Measurements from ENCODE around the gene SSU72. TPM values are rescaled to one million over a fixed set of nuclear protein-coding genes. Genes with fewer than 3 reads are reported as not detected.

SSU72 gene
- total and polyA plus RNA-seq, 4 donors: 35.4 to 57.4 (median 44.3) TPM

DNA sequence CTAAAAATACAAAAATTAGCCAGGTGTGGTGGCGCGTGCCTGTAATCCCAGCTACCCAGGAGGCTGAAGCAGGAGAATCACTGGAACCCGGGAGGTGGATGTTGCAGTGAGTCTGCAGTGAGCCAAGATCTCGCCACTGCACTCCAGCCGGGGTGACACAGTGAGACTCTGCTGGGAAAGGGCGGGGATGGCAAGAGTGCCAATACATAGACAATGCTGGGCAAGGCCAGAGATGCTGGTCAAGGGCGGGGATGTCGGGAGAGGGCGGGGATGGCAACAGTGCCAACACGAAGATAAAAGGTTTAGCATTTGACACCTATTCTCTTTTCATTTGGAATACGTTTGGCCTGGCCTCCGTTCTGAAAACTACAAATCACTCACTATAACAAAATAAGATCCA lies 11.0 kb downstream of the SSU72 start:
- WGBS: 94% methylated on average over 12 of the region's 12 CpGs

DNA sequence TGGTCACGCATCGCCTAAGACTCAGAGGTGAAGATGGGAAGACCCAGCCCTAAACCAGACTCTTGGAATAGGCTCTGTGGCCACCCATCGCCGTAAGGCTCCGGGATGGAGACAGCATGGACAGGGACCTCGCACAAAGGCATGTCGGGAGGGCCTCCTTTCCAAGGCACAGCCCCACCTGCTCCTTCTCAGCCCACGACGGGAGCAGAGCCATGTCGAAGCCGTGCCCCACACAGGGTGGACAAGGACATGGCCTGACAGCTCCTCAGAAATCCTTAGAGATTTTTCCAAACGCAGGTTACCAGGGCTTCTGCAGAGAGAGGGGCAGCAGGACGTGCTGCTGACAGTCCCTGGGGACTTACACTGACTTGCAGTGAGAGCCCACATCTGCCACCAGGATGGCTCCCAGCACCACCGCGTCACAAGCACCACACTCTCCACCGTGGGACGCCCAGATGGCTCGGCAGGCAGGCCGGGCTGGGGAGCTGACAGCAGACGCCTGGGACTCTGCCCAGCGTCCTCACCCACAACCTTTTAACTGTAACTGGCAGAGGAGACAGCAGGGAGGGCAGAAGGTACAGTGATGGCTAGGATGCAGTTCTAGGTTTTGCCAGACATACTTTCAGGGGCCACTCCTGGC lies 12.0 kb downstream of the SSU72 start:
- no peak for DNase-seq (ENCODE audit: low spot score)
- no peak overlapping the region for H3K9ac ChIP-seq (ENCODE audit: low read depth in 1 of 2, low read length in 2 of 2)
- WGBS: 95% methylated on average over 21 of the region's 21 CpGs
- peaks cover 6 to 17% (median 12%) of the 10 kb centered on the region in 4 donors for H3K4me1 ChIP-seq (ENCODE audit: control insufficient read depth in 4 of 4, insufficient read depth in 4 of 4, low read length in 3 of 4)
- H3K27me3 ChIP-seq (ENCODE audit: control insufficient read depth in 4 of 4, insufficient read depth in 4 of 4, low read length in 3 of 4): no peaks in the 10 kb centered on the region
- H3K27ac ChIP-seq (ENCODE audit: low read depth in 1 of 2, low read length in 2 of 2): no peak overlapping the region
- peaks cover 20 to 29% (median 24%) of the 10 kb centered on the region in 4 donors for H3K36me3 ChIP-seq (ENCODE audit: control insufficient read depth in 4 of 4, insufficient read depth in 3 of 4, low read depth in 1 of 4, low read length in 3 of 4)
- no peak overlapping the region for H3K4me3 ChIP-seq (ENCODE audit: low read depth in 1 of 3, low read length in 3 of 3)
- H3K9me3 ChIP-seq (ENCODE audit: control insufficient read depth in 4 of 4, low read length in 3 of 4): no peaks in the 10 kb centered on the region
- TF ChIP-seq RXRA (IDR thresholded peaks at IDR 0.05) (no peak), JUND (IDR thresholded peaks at IDR 0.05) (no peak), FOXA2 (IDR thresholded peaks at IDR 0.05) (no peak), YY1 (IDR thresholded peaks at IDR 0.05) (no peak), FOXA1 (IDR thresholded peaks at IDR 0.05) (no peak), GABPA (IDR thresholded peaks at IDR 0.05 in 1 of 2, conservative IDR thresholded peaks at IDR 0.05 in 1 of 2) (no peak), SP1 (IDR thresholded peaks at IDR 0.05) (no peak), EGR1 (IDR thresholded peaks at IDR 0.05; ENCODE audit: low read depth in 2 of 2) (no peak), HNF4G (IDR thresholded peaks at IDR 0.05) (no peak), HNF4A (conservative IDR thresholded peaks at IDR 0.05) (no peak)
- TF ChIP-seq, protein P1, sequence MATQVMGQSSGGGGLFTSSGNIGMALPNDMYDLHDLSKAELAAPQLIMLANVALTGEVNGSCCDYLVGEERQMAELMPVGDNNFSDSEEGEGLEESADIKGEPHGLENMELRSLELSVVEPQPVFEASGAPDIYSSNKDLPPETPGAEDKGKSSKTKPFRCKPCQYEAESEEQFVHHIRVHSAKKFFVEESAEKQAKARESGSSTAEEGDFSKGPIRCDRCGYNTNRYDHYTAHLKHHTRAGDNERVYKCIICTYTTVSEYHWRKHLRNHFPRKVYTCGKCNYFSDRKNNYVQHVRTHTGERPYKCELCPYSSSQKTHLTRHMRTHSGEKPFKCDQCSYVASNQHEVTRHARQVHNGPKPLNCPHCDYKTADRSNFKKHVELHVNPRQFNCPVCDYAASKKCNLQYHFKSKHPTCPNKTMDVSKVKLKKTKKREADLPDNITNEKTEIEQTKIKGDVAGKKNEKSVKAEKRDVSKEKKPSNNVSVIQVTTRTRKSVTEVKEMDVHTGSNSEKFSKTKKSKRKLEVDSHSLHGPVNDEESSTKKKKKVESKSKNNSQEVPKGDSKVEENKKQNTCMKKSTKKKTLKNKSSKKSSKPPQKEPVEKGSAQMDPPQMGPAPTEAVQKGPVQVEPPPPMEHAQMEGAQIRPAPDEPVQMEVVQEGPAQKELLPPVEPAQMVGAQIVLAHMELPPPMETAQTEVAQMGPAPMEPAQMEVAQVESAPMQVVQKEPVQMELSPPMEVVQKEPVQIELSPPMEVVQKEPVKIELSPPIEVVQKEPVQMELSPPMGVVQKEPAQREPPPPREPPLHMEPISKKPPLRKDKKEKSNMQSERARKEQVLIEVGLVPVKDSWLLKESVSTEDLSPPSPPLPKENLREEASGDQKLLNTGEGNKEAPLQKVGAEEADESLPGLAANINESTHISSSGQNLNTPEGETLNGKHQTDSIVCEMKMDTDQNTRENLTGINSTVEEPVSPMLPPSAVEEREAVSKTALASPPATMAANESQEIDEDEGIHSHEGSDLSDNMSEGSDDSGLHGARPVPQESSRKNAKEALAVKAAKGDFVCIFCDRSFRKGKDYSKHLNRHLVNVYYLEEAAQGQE (IDR thresholded peaks at IDR 0.05): no peak
- TF ChIP-seq, protein P2, sequence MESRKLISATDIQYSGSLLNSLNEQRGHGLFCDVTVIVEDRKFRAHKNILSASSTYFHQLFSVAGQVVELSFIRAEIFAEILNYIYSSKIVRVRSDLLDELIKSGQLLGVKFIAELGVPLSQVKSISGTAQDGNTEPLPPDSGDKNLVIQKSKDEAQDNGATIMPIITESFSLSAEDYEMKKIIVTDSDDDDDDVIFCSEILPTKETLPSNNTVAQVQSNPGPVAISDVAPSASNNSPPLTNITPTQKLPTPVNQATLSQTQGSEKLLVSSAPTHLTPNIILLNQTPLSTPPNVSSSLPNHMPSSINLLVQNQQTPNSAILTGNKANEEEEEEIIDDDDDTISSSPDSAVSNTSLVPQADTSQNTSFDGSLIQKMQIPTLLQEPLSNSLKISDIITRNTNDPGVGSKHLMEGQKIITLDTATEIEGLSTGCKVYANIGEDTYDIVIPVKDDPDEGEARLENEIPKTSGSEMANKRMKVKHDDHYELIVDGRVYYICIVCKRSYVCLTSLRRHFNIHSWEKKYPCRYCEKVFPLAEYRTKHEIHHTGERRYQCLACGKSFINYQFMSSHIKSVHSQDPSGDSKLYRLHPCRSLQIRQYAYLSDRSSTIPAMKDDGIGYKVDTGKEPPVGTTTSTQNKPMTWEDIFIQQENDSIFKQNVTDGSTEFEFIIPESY (IDR thresholded peaks at IDR 0.05): no peak
- TF ChIP-seq, protein P3, sequence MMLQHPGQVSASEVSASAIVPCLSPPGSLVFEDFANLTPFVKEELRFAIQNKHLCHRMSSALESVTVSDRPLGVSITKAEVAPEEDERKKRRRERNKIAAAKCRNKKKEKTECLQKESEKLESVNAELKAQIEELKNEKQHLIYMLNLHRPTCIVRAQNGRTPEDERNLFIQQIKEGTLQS (IDR thresholded peaks at IDR 0.05): no peak
- TF ChIP-seq, protein P4, sequence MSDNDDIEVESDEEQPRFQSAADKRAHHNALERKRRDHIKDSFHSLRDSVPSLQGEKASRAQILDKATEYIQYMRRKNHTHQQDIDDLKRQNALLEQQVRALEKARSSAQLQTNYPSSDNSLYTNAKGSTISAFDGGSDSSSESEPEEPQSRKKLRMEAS (IDR thresholded peaks at IDR 0.05): no peak

More for the DNA sequence above, 11.0 kb downstream of the SSU72 start:
- Histone ChIP-seq H3K4me1 (ENCODE audit: control insufficient read depth in 4 of 4, insufficient read depth in 4 of 4, low read length in 3 of 4) (peaks cover 6 to 26% (median 12%) of the 10 kb centered on the region in 4 donors), H3K9ac (ENCODE audit: low read depth in 1 of 2, low read length in 2 of 2) (no peak overlapping the region), H3K27me3 (ENCODE audit: control insufficient read depth in 4 of 4, insufficient read depth in 4 of 4, low read length in 3 of 4) (no peaks in the 10 kb centered on the region), H3K27ac (ENCODE audit: low read depth in 1 of 2, low read length in 2 of 2) (no peak overlapping the region), H3K36me3 (ENCODE audit: control insufficient read depth in 4 of 4, insufficient read depth in 3 of 4, low read depth in 1 of 4, low read length in 3 of 4) (peaks cover 20 to 29% (median 24%) of the 10 kb centered on the region in 4 donors), H3K4me3 (ENCODE audit: low read depth in 1 of 3, low read length in 3 of 3) (no peak overlapping the region), H3K9me3 (ENCODE audit: control insufficient read depth in 4 of 4, low read length in 3 of 4) (no peaks in the 10 kb centered on the region)
- TF ChIP-seq FOXA1 (IDR thresholded peaks at IDR 0.05) (no peak), HNF4A (conservative IDR thresholded peaks at IDR 0.05) (no peak), RAD21 (IDR thresholded peaks at IDR 0.05) (no peak), FOXA2 (IDR thresholded peaks at IDR 0.05) (no peak), GABPA (IDR thresholded peaks at IDR 0.05 in 1 of 2, conservative IDR thresholded peaks at IDR 0.05 in 1 of 2) (no peak), EGR1 (IDR thresholded peaks at IDR 0.05; ENCODE audit: low read depth in 2 of 2) (no peak)
- TF ChIP-seq, protein P5, sequence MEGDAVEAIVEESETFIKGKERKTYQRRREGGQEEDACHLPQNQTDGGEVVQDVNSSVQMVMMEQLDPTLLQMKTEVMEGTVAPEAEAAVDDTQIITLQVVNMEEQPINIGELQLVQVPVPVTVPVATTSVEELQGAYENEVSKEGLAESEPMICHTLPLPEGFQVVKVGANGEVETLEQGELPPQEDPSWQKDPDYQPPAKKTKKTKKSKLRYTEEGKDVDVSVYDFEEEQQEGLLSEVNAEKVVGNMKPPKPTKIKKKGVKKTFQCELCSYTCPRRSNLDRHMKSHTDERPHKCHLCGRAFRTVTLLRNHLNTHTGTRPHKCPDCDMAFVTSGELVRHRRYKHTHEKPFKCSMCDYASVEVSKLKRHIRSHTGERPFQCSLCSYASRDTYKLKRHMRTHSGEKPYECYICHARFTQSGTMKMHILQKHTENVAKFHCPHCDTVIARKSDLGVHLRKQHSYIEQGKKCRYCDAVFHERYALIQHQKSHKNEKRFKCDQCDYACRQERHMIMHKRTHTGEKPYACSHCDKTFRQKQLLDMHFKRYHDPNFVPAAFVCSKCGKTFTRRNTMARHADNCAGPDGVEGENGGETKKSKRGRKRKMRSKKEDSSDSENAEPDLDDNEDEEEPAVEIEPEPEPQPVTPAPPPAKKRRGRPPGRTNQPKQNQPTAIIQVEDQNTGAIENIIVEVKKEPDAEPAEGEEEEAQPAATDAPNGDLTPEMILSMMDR (IDR thresholded peaks at IDR 0.05; ENCODE audit: low read depth, low read length, missing input control): no peak
- TF ChIP-seq, protein P4 (IDR thresholded peaks at IDR 0.05): no peak
- TF ChIP-seq, protein P2 (IDR thresholded peaks at IDR 0.05): no peak
- no peak for DNase-seq (ENCODE audit: low spot score)

All from liver (tissue), 9 donors.